ENCODE measurements around the gene FMNL1. TPM values are rescaled to one million over a fixed set of nuclear protein-coding genes. Genes with fewer than 3 reads are reported as not detected.

The FMNL1 gene
- total RNA-seq, 1 donor from 2014 or later = 12.1 TPM

GRCh38 chr17:45279898-45280297, 58.2 kb downstream of the FMNL1 start:
- DNase-seq (ENCODE audit: low read depth) = no peak

GRCh38 chr17:45282683-45283644, 61.3 kb downstream of the FMNL1 start:
- DNase-seq (ENCODE audit: low read depth) = no peak

GRCh38 chr17:45283711-45284110, 62.0 kb downstream of the FMNL1 start:
- no peak for DNase-seq (ENCODE audit: low read depth)

- no peak for DNase-seq (ENCODE audit: low read depth)
Observed at GRCh38 chr17:45284176-45285140, 62.8 kb downstream of the FMNL1 start.

- no peak for DNase-seq (ENCODE audit: low read depth)
Observed at GRCh38 chr17:45286286-45286685, 64.6 kb downstream of the FMNL1 start.

- DNase-seq (ENCODE audit: low read depth) = no peak
Observed at GRCh38 chr17:45287526-45288500, 66.1 kb downstream of the FMNL1 start.

- no peak for DNase-seq (ENCODE audit: low read depth)
Observed at GRCh38 chr17:45288825-45289224, 67.1 kb downstream of the FMNL1 start.

- no peak for DNase-seq (ENCODE audit: low read depth)
Observed at GRCh38 chr17:45289301-45290268, 67.9 kb downstream of the FMNL1 start.

GRCh38 chr17:45290269-45290765, 68.6 kb downstream of the FMNL1 start:
- no peak for DNase-seq (ENCODE audit: low read depth)

- DNase-seq (ENCODE audit: low read depth) = no peak
Observed at GRCh38 chr17:45291171-45291805, 69.6 kb downstream of the FMNL1 start.

- no peak for DNase-seq (ENCODE audit: low read depth)
Observed at GRCh38 chr17:45292696-45293412, 71.2 kb downstream of the FMNL1 start.

- DNase-seq (ENCODE audit: low read depth) = peak; percentile 95
Observed at GRCh38 chr17:45293413-45294211, 71.9 kb downstream of the FMNL1 start.

GRCh38 chr17:45294506-45294905, 72.8 kb downstream of the FMNL1 start:
- DNase-seq (ENCODE audit: low read depth) = peak; percentile 60

- peak; percentile 77 for DNase-seq (ENCODE audit: low read depth)
Observed at GRCh38 chr17:45296003-45296832, 74.5 kb downstream of the FMNL1 start.

GRCh38 chr17:45296833-45297124, 75.1 kb downstream of the FMNL1 start:
- no peak for DNase-seq (ENCODE audit: low read depth)
